Glomerular endothelial cell (primary cell): ENCODE data around the gene WASHC3. TPM values are rescaled to one million over a fixed set of nuclear protein-coding genes. Genes with fewer than 3 reads are reported as not detected.

Experiments
- DNase-seq: peaks from one replicate; pipeline ENCODE4 v3.0.0-alpha.2; 2011; ENCODE audit warnings: low read depth, low spot score; ENCODE audit errors: extremely low read depth
- total RNA-seq: library from RNA; depleted of rRNA; stranded (reverse); fragments of >200 nt; gene quantifications from 2 replicates; pipeline ENCODE4 v1.2.3, GENCODE V29; 2015

WASHC3 gene
- total RNA-seq, 1 donor from 2014 or later = 67.8 TPM

- no peak for DNase-seq
Observed at GRCh38 chr12:101982307-101982706, 79.5 kb downstream of the WASHC3 start.

DNA sequence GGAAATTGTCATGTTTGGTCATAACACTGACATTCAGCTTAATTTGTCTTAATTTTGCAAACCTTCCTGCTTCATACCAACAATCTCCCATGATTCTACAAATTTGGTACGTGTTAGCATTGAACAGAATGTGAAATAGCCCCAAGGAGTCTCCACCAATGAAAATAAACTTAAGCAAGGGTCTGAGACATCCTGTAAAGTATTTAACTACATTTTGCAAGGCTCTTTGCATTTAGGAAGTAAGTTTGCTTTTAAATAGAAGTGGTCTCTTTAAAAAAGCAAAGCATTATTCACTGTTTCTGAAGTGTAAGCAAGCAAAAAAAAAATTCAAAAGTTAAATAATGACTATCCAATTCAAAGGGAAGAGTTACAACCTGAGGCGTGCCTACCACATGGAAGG lies 79.9 kb downstream of the WASHC3 start:
- DNase-seq = no peak

DNA sequence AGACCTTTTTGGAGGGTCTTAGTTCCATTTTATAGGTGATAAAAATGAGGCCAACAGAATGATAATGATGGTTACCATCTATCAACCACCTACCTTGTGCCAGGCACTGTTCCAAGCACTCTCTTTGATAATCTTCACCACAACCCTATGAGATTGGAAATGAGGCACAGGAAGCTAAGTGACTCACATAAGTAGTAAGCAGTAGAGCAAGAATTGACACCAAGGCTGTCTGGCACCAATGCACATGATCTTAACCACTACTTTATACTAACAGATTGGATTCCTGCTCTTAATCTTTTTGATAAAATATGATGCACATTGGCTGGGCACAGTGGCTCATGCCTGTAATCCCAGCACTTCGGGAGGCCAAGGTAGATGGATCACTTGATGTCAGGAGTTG lies 93.0 kb downstream of the WASHC3 start:
- no peak for DNase-seq

DNA sequence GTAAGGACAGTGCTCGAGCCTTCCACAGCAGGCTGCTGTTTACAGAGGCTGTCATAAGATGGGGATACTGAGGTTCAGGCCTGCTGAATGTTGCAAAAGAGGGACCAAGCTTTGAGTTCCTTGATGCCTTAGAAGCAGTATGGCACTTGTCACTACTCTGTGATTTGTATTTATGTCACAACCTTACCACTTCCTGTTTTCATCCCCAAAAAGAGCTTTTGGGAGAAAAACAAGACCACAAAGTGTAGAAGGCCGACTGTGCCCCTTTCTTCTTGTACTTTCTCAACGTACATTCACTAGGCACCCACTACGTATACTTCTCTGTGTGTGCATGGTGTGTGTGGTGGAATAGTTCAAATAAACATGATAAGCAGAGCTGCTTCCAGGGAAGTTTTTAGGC lies 94.3 kb downstream of the WASHC3 start:
- no peak for DNase-seq

DNA sequence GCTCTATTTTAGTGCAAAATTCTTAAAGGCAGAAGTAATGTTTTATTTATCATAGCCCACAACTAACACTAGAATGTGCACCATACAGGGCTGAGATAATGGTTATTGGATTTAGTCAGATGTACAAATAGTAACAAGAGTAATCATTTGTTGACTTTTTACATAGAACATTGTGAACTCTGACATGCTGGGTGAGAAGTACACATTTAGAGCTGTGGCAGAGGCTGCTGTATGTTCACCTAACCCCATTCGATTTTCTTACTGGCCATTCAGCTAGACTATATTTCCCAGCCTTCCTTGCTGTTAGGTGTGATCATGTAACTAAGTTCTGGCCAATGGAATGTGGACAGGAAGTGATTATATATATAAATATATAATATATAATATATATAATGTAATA lies 95.3 kb downstream of the WASHC3 start:
- no peak for DNase-seq

- no peak for DNase-seq
Observed at GRCh38 chr12:101963697-101964096, 98.1 kb downstream of the WASHC3 start.

Other genes starting within 250 kb of the WASHC3 start
- 38.3 and 44.7 TPM in 2 replicates for gene GNPTAB, start 231.0 kb downstream of the WASHC3 start, total RNA-seq
- gene DRAM1, start 184.4 kb downstream of the WASHC3 start, total RNA-seq = 40.7 and 50.1 TPM in 2 replicates
- gene NUP37, start 58.1 kb upstream of the WASHC3 start, total RNA-seq = 24.6 and 34.0 TPM in 2 replicates
- 3.8 and 7.2 TPM in 2 replicates for gene PARPBP, start 58.2 kb upstream of the WASHC3 start, total RNA-seq
- not detected in 2 replicates for gene PMCH, start 135.8 kb upstream of the WASHC3 start, total RNA-seq